SK-N-SH (cell line): Measurements from ENCODE around the gene DVL1. TPM values are rescaled to one million over a fixed set of nuclear protein-coding genes. Genes with fewer than 3 reads are reported as not detected.

Source experiments
- CTCF ChIA-PET: fragments of 300-600, 350-600 bp; formaldehyde crosslinking; extraction: SDS; loops from one replicate; lab custom pipeline; 2021; lab: Yijun Ruan, JAX
- POLR2A ChIA-PET: fragments of 350-600 bp; sonication (Branson Sonifier 250); formaldehyde crosslinking; extraction: SDS; loops from one replicate; lab custom pipeline; 2020; ENCODE audit warnings: antibody characterized with exemption, inconsistent platforms; lab: Yijun Ruan, JAX
- DNase-seq: peaks from one replicate; pipeline ENCODE4 v3.0.0; 2012
- H2AFZ ChIP-seq: fragments of 200-600 bp; sonication (generic); 2 replicates; pipeline ENCODE4 v1.8.1; 2016; ENCODE audit warnings: antibody characterized with exemption, mild to moderate bottlenecking, low read depth
- H3F3A ChIP-seq: fragments of 200-600 bp; sonication (generic); replicated peaks from 2 replicates; pipeline ENCODE3; 2016; ENCODE audit warnings: antibody characterized with exemption, mild to moderate bottlenecking; ENCODE audit not compliant: insufficient read depth
- H3K27ac ChIP-seq, 2 experiments: fragments of 200-500 bp in 1 of 2; fragments of 200-600 bp in 1 of 2; sonication (Bioruptor generic) in 1 of 2; sonication (generic), shearing (Covaris generic) in 1 of 2; 2 replicates each; pipeline versions ENCODE4 v1.5.1 to v1.6.1; 2014 to 2016; ENCODE audit warnings: low read depth in 2 of 2, inconsistent platforms in 1 of 2, low read length in 1 of 2, mild to moderate bottlenecking in 1 of 2, mixed read lengths in 1 of 2
- H3K27me3 ChIP-seq: fragments of 200-600 bp; sonication (generic), shearing (Covaris generic); 2 replicates; pipeline ENCODE4 v1.6.1; 2016; ENCODE audit warnings: mixed run types; ENCODE audit not compliant: insufficient read depth
- H3K36me3 ChIP-seq, 2 experiments: fragments of 200-500 bp in 1 of 2; fragments of 200-600 bp in 1 of 2; sonication (Bioruptor generic) in 1 of 2; sonication (generic) in 1 of 2; replicated peaks in 1 of 2; 2 replicates each; pipeline versions ENCODE3 to v1.5.1; 2014 to 2016; ENCODE audit warnings: low read length in 1 of 2, mild to moderate bottlenecking in 1 of 2; ENCODE audit not compliant: insufficient read depth in 2 of 2, control insufficient read depth in 1 of 2
- H3K4me1 ChIP-seq, 2 experiments: fragments of 200-500 bp in 1 of 2; fragments of 200-600 bp in 1 of 2; sonication (Bioruptor generic) in 1 of 2; sonication (generic), shearing (Covaris generic) in 1 of 2; 2 replicates each; pipeline versions ENCODE4 v1.5.1 to v1.6.1; 2014 to 2016; ENCODE audit warnings: low read depth in 1 of 2, low read length in 1 of 2, mixed run types in 1 of 2; ENCODE audit not compliant: insufficient read depth in 2 of 2, control insufficient read depth in 1 of 2
- H3K4me2 ChIP-seq: fragments of 200-600 bp; sonication (generic), shearing (Covaris generic); 2 replicates; pipeline ENCODE4 v1.6.1; 2017; ENCODE audit warnings: mixed run types
- H3K4me3 ChIP-seq, 2 experiments: fragments of 200-500 bp in 1 of 2; fragments of 200-600 bp in 1 of 2; sonication (Bioruptor generic) in 1 of 2; sonication (generic), shearing (Covaris generic) in 1 of 2; 2 replicates each; pipeline versions ENCODE4 v1.5.1 to v1.8.1; 2014 to 2016; ENCODE audit warnings: low read depth in 2 of 2, inconsistent platforms in 1 of 2, low read length in 1 of 2, mild to moderate bottlenecking in 1 of 2, mixed read lengths in 1 of 2, moderate library complexity in 1 of 2
- H3K79me2 ChIP-seq: fragments of 200-600 bp; sonication (generic); 2 replicates; pipeline ENCODE4 v1.8.1; 2017; ENCODE audit warnings: mild to moderate bottlenecking; ENCODE audit not compliant: insufficient read depth
- H3K9ac ChIP-seq: fragments of 200-600 bp; sonication (generic); 2 replicates; pipeline ENCODE4 v1.6.1; 2017; ENCODE audit warnings: mixed run types
- H3K9me2 ChIP-seq: fragments of 200-600 bp; sonication (generic); 2 replicates; pipeline ENCODE4 v1.6.1; 2017; ENCODE audit warnings: mixed run types
- H3K9me3 ChIP-seq: fragments of 200-600 bp; sonication (generic); 2 replicates; pipeline ENCODE4 v1.6.1; 2017; ENCODE audit warnings: mixed run types, mild to moderate bottlenecking, moderate library complexity
- H4K20me1 ChIP-seq: fragments of 200-600 bp; sonication (generic); 2 replicates; pipeline ENCODE4 v1.6.1; 2017; ENCODE audit warnings: mild to moderate bottlenecking, mixed run types; ENCODE audit not compliant: insufficient read depth
- CHD2 ChIP-seq: fragments of 150-350 bp; IDR thresholded peaks from 2 replicates; pipeline ENCODE4 v1.6.1; 2018; ENCODE audit warnings: low read length; ENCODE audit not compliant: partially characterized antibody
- EP300 ChIP-seq, 2 experiments: IDR thresholded peaks; 2 replicates each; pipeline versions ENCODE4 v1.4.0 to v1.6.1; 2012; ENCODE audit warnings: borderline replicate concordance in 1 of 2, low read depth in 1 of 2, low read length in 1 of 2
- FOXJ3 ChIP-seq: sonication (generic); formaldehyde crosslinking; IDR thresholded peaks from 2 replicates; pipeline ENCODE4 v1.5.1; 2020; ENCODE audit warnings: mild to moderate bottlenecking, missing genetic modification reagents
- JUND ChIP-seq: IDR thresholded peaks from 2 replicates; pipeline ENCODE4 v1.4.0; 2012
- MXI1 ChIP-seq: IDR thresholded peaks from 2 replicates; pipeline ENCODE4 v1.6.1; 2012; ENCODE audit warnings: mild to moderate bottlenecking, low read depth, low read length, improper control_type of control experiment
- NFIC ChIP-seq: IDR thresholded peaks from 2 replicates; pipeline ENCODE4 v1.4.0; 2012; ENCODE audit warnings: borderline replicate concordance
- NRF1 ChIP-seq: IDR thresholded peaks from 2 replicates; pipeline ENCODE4 v1.6.1; 2012; ENCODE audit warnings: low read depth, mild to moderate bottlenecking, low read length
- POLR2AphosphoS5 ChIP-seq: IDR thresholded peaks from 2 replicates; pipeline ENCODE4 v1.6.1; 2012; ENCODE audit warnings: low read depth, low read length
- RAD21 ChIP-seq: IDR thresholded peaks from 2 replicates; pipeline ENCODE4 v1.6.1; 2012; ENCODE audit warnings: mild to moderate bottlenecking, low read length
- RCOR1 ChIP-seq: fragments of 150-350 bp; IDR thresholded peaks from 2 replicates; pipeline ENCODE4 v1.6.1; 2017; ENCODE audit warnings: antibody characterized with exemption, low read length
- RXRA ChIP-seq: IDR thresholded peaks from 2 replicates; pipeline ENCODE4 v1.4.0; 2012; ENCODE audit warnings: low read depth, mild to moderate bottlenecking, borderline replicate concordance
- SIN3A ChIP-seq: IDR thresholded peaks from 2 replicates; pipeline ENCODE4 v1.6.1; 2012; ENCODE audit warnings: low read depth, mild to moderate bottlenecking, low read length, moderate library complexity, borderline replicate concordance
- TCF12 ChIP-seq: IDR thresholded peaks from 2 replicates; pipeline ENCODE4 v1.4.0; 2012
- YY1 ChIP-seq: IDR thresholded peaks from 2 replicates; pipeline ENCODE4 v1.4.0; 2012; ENCODE audit warnings: low read depth, mild to moderate bottlenecking
- WGBS: methylation state at CpG from one replicate; pipeline ENCODE4 v1.1.6; 2017; ENCODE audit warnings: low lambda C conversion rate; 5-methylcytosine and 5-hydroxymethylcytosine counted together
- polyA plus RNA-seq, 3 experiments: library from polyadenylated mRNA; depleted of rRNA; stranded (reverse); fragments of >200 nt; gene quantifications; 2 replicates each; pipeline ENCODE4 v1.2.3, GENCODE V29; 2012
- TF ChIP-seq, protein P1 (sequence below): IDR thresholded peaks from 2 replicates; pipeline ENCODE4; 2012
- TF ChIP-seq, protein P2 (sequence below): IDR thresholded peaks from 2 replicates; pipeline ENCODE4 v1.4.0; 2012; ENCODE audit warnings: low read depth, borderline replicate concordance
- TF ChIP-seq, protein P3 (sequence below): fragments of 150-350 bp; IDR thresholded peaks from 2 replicates; pipeline ENCODE4 v1.6.1; 2017; ENCODE audit warnings: antibody characterized with exemption, low read length, low read depth, borderline replicate concordance
- TF ChIP-seq, protein P4 (sequence below): IDR thresholded peaks from 2 replicates; pipeline ENCODE4 v1.4.0; 2012; ENCODE audit warnings: low read depth
- TF ChIP-seq, protein P5 (sequence below): fragments of 150-350 bp; IDR thresholded peaks from 2 replicates; pipeline ENCODE4 v1.6.1; 2016; ENCODE audit warnings: mild to moderate bottlenecking, low read depth, low read length

The DVL1 gene
- polyA plus RNA-seq, 1 of the 3 experiments (the other 2 are of a cell fraction), result 32.0 TPM

DNA sequence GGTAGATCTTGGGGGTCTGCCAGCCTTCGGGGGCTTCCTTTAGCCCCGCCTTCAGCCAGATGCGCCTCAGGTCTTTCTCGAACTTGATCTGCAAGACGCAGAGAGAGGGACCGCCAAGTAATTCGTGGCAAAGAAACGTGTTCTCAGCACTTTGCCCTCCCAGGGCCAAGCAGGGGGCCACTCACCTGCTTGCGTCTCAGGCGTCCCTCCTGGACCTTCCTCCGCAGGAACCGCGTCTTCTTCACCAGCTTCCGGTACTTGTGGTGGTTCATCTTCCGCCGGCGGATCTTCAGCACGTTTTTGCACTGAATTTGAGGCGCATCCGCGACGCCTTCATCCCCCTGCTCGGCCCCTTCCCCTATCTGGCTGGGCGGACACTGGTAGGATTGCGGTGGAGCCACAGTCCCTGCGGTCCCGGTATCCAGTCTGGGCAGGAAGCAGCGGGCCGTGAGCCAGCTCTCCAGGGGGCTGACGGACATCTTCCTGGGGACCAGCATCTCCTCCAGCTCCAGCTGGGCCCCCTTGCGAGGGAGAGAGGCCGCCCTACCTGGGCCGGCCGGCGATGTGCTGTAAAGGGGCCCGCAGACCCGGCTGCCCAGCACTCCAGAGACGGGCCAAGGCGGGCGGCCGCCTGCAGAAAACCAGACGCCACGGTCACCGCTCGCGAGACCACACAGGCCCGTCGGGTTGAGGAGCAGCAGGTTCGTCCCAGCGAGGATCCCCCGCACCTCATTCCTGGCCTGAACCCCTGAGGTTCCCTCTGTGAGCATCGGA is 24.8 kb upstream of the DVL1 start:
- peak overlapping the region in 1 of 2 experiments; percentile 90; a peak in 2 of 4 replicates for H3K27ac ChIP-seq
- peaks cover 0 to 8% of the 10 kb centered on the region in 2 experiments for H3K36me3 ChIP-seq
- peaks cover 13% of the 10 kb centered on the region for H3F3A ChIP-seq
- DNase-seq, result no peak
- H3K9ac ChIP-seq, result peak overlapping the region; percentile 89
- H3K9me2 ChIP-seq, result no peaks in the 10 kb centered on the region
- WGBS, result 66% methylated on average over 25 of the region's 52 CpGs
- no peak overlapping the region for H2AFZ ChIP-seq
- no peaks in the 10 kb centered on the region for H3K27me3 ChIP-seq
- TF ChIP-seq POLR2AphosphoS5 (no peak), SIN3A (no peak), YY1 (no peak), RAD21 (no peak), FOXJ3 (no peak), TCF12 (no peak), CHD2 (no peak), RCOR1 (no peak)
- TF ChIP-seq, protein P1, sequence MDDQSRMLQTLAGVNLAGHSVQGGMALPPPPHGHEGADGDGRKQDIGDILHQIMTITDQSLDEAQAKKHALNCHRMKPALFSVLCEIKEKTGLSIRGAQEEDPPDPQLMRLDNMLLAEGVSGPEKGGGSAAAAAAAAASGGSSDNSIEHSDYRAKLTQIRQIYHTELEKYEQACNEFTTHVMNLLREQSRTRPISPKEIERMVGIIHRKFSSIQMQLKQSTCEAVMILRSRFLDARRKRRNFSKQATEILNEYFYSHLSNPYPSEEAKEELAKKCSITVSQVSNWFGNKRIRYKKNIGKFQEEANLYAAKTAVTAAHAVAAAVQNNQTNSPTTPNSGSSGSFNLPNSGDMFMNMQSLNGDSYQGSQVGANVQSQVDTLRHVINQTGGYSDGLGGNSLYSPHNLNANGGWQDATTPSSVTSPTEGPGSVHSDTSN, result no peak
- TF ChIP-seq, protein P2, sequence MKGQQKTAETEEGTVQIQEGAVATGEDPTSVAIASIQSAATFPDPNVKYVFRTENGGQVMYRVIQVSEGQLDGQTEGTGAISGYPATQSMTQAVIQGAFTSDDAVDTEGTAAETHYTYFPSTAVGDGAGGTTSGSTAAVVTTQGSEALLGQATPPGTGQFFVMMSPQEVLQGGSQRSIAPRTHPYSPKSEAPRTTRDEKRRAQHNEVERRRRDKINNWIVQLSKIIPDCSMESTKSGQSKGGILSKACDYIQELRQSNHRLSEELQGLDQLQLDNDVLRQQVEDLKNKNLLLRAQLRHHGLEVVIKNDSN, result no peak
- TF ChIP-seq, all 33 proteins: peak for 0
- H3K4me3 ChIP-seq, result peak overlapping the region; percentile 77 to 96
- peak overlapping the region; percentile 86 for H3K4me2 ChIP-seq
- CTCF ChIA-PET, result interaction anchor here (0.6 to 5.9 kb wide), 8 partner anchors 19 to 342 kb away, joined by 3 to 34 read pairs (median 6); partner anchors contain the start of gene DVL1
- H3K9me3 ChIP-seq, result no peaks in the 10 kb centered on the region
- H3K79me2 ChIP-seq, result peaks cover 36% of the 10 kb centered on the region
- H4K20me1 ChIP-seq, result no peaks in the 10 kb centered on the region
- peaks cover 0 to 29% of the 10 kb centered on the region in 2 experiments; a peak in 1 of 4 replicates for H3K4me1 ChIP-seq
- POLR2A ChIA-PET, result interaction anchor here (0.7 to 1.8 kb wide), 3 partner anchors 33 to 159 kb away, joined by 3 to 18 read pairs (median 4); partner anchors contain the start of gene MRPL20

DNA sequence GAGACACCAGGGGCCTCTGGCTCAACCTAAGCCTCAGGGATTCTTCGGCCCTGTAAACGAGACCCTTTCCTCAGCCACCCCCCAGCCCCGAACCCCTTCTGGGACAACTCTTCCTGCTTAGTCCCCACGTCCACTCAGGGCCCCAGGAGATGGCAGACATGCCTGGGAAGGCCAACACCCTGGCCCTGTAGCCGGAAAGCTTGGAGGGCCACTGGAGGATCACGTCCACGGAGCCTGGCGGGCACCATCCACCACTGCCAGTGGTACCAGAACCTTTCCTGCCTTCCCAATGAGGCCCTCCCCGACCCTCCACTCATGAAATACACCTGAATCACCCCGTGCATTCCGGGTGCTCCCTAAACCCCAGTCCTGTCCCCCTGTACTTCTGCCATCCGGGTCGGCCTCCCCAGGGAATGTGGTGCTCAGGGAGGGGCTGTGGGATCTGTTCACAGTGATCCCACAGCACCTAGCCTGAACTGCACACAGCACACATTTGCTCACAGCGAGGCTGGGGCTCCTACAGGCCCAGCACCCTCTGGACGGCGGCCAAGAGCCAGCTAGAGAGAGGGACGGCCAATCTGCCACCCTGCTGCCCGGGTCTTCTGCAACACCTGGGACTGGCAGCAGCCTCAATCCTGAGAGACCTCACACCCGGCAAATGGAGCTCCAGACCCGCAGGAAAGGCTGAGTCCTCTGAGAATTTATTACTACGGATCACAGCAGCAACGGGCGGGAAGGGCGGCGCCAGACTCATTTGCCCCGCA is 24.0 kb upstream of the DVL1 start:
- ChIA-PET CTCF (interaction anchor here (1.0 to 5.9 kb wide), 14 partner anchors 10 to 130 kb away, joined by 3 to 48 read pairs (median 7); partner anchors contain the start of genes DVL1 and MXRA8), POLR2A (no interaction called here)

More for the DNA sequence above, 24.0 kb upstream of the DVL1 start:
- H3F3A ChIP-seq, result peaks cover 13% of the 10 kb centered on the region
- H3K9ac ChIP-seq, result no peak overlapping the region
- H4K20me1 ChIP-seq, result no peaks in the 10 kb centered on the region
- TF ChIP-seq RAD21 (no peak), TCF12 (no peak), NFIC (no peak), RXRA (no peak), YY1 (no peak), EP300 (IDR thresholded peaks at IDR 0.05; ENCODE audit: borderline replicate concordance in 1 of 2, low read depth in 1 of 2, low read length in 1 of 2) (no peak), MXI1 (no peak), JUND (no peak), NRF1 (no peak)
- TF ChIP-seq, protein P3, sequence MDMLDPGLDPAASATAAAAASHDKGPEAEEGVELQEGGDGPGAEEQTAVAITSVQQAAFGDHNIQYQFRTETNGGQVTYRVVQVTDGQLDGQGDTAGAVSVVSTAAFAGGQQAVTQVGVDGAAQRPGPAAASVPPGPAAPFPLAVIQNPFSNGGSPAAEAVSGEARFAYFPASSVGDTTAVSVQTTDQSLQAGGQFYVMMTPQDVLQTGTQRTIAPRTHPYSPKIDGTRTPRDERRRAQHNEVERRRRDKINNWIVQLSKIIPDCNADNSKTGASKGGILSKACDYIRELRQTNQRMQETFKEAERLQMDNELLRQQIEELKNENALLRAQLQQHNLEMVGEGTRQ, result no peak
- TF ChIP-seq, protein P4, sequence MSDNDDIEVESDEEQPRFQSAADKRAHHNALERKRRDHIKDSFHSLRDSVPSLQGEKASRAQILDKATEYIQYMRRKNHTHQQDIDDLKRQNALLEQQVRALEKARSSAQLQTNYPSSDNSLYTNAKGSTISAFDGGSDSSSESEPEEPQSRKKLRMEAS, result no peak
- TF ChIP-seq, protein P5, sequence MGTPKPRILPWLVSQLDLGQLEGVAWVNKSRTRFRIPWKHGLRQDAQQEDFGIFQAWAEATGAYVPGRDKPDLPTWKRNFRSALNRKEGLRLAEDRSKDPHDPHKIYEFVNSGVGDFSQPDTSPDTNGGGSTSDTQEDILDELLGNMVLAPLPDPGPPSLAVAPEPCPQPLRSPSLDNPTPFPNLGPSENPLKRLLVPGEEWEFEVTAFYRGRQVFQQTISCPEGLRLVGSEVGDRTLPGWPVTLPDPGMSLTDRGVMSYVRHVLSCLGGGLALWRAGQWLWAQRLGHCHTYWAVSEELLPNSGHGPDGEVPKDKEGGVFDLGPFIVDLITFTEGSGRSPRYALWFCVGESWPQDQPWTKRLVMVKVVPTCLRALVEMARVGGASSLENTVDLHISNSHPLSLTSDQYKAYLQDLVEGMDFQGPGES, result no peak
- TF ChIP-seq, protein P2, result no peak
- H3K9me3 ChIP-seq, result no peaks in the 10 kb centered on the region
- WGBS, result 47% methylated on average over 8 of the region's 26 CpGs
- H3K4me1 ChIP-seq, result peaks cover 0 to 29% of the 10 kb centered on the region in 2 experiments; a peak in 1 of 4 replicates
- H3K36me3 ChIP-seq, result peaks cover 0 to 8% of the 10 kb centered on the region in 2 experiments
- no peak for DNase-seq
- H3K4me3 ChIP-seq, result peak overlapping the region in 1 of 2 experiments; percentile 96; a peak in 3 of 4 replicates
- H3K27me3 ChIP-seq, result no peaks in the 10 kb centered on the region
- H3K79me2 ChIP-seq, result peaks cover 36% of the 10 kb centered on the region
- H3K9me2 ChIP-seq, result no peaks in the 10 kb centered on the region
- peak overlapping the region; percentile 86; the same call in 1 of the 2 replicates for H3K4me2 ChIP-seq
- no peak overlapping the region for H2AFZ ChIP-seq
- H3K27ac ChIP-seq, result no peak overlapping the region
